Keratinocyte (primary cell): ENCODE results near the gene KIAA1191.

ENCODE experiments used
- EZH2 ChIP-seq: IDR thresholded peaks from one replicate; pipeline ENCODE4 v1.6.1; 2012; ENCODE audit warnings: inconsistent platforms, mild to moderate bottlenecking, low read length, moderate library complexity
- TF ChIP-seq, protein P1 (sequence below), 3 experiments: IDR thresholded peaks in 1 of 3; conservative IDR thresholded peaks in 1 of 3; optimal IDR thresholded peaks in 1 of 3; 2 replicates in 2 of 3; 3 replicates in 1 of 3; pipeline versions ENCODE3 to v1.5.1; 2011; ENCODE audit warnings: low read length in 3 of 3, mild to moderate bottlenecking in 3 of 3, moderate library complexity in 2 of 3, control low read depth in 1 of 3, inconsistent platforms in 1 of 3; ENCODE audit not compliant: insufficient read depth in 2 of 3; ENCODE audit errors: extremely low read depth in 1 of 3

DNA sequence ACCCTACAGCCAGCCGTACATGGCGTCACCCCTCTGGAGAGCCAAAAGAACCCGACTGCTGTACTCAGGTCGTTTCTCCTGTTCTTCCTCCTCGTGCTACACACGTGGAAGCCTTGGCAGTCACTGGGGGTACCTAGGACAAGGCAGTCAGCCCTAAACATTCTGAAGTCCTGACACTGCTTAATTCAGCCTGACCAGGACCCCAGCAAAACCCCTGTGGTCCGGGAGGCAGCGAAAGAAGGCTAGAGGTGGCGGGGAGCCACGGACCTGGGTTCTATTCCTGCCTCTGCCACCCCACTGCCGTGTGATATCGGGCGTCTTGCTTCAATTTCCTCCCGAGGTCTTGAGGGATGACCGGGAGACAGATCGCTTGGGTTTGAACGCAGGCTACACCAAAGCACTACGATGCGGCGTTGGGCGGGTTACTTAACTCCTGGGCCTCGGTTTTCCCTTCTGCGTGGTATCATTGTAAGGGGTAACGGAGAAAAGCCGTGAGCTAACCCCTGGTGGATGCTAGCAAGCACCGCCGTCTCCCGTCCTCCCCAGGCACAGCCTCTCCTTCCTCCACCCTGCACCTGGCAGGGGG lies 3.3 kb upstream of the KIAA1191 start:
- TF ChIP-seq, protein P1, sequence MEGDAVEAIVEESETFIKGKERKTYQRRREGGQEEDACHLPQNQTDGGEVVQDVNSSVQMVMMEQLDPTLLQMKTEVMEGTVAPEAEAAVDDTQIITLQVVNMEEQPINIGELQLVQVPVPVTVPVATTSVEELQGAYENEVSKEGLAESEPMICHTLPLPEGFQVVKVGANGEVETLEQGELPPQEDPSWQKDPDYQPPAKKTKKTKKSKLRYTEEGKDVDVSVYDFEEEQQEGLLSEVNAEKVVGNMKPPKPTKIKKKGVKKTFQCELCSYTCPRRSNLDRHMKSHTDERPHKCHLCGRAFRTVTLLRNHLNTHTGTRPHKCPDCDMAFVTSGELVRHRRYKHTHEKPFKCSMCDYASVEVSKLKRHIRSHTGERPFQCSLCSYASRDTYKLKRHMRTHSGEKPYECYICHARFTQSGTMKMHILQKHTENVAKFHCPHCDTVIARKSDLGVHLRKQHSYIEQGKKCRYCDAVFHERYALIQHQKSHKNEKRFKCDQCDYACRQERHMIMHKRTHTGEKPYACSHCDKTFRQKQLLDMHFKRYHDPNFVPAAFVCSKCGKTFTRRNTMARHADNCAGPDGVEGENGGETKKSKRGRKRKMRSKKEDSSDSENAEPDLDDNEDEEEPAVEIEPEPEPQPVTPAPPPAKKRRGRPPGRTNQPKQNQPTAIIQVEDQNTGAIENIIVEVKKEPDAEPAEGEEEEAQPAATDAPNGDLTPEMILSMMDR (optimal IDR thresholded peaks at IDR 0.05 in 1 of 3, IDR thresholded peaks at IDR 0.05 in 1 of 3, conservative IDR thresholded peaks at IDR 0.05 in 1 of 3; ENCODE audit: extremely low read depth in 1 of 3, insufficient read depth in 2 of 3, low read length in 3 of 3) = no peak
- no peak for TF ChIP-seq EZH2
